Mesodermal cell (in vitro differentiated cells): ENCODE data around the gene COL18A1.

Experiments used
- H3K27ac ChIP-seq: 2 replicates; pipeline ENCODE4 v1.7.0; 2013; ENCODE audit warnings: mild to moderate bottlenecking, low read depth, low read length, moderate library complexity; ENCODE audit not compliant: severe bottlenecking
- H3K36me3 ChIP-seq: 2 replicates; pipeline ENCODE4 v1.7.1; 2013; ENCODE audit warnings: mild to moderate bottlenecking, low read length, moderate library complexity; ENCODE audit not compliant: control insufficient read depth, insufficient read depth
- H3K4me1 ChIP-seq: one replicate; pipeline ENCODE4 v1.7.1; 2013; ENCODE audit warnings: mild to moderate bottlenecking, low read length; ENCODE audit not compliant: insufficient read depth, control insufficient read depth, poor library complexity, severe bottlenecking
- H3K4me3 ChIP-seq: 2 replicates; pipeline ENCODE4 v1.7.0; 2013; ENCODE audit warnings: low read length, control low read depth, mild to moderate bottlenecking; ENCODE audit not compliant: insufficient read depth, poor library complexity, severe bottlenecking; ENCODE audit errors: extremely low read depth
- H3K9me3 ChIP-seq: 2 replicates; pipeline ENCODE4 v1.7.1; 2013; ENCODE audit warnings: mild to moderate bottlenecking, low read length, moderate library complexity; ENCODE audit not compliant: control insufficient read depth
- WGBS, 2 experiments: methylation state at CpG; one replicate each; pipeline ENCODE4 v1.1.5; 2013; ENCODE audit warnings: missing lambda C conversion rate in 2 of 2; ENCODE audit not compliant: insufficient coverage in 2 of 2; 5-methylcytosine and 5-hydroxymethylcytosine counted together

COL18A1 gene

GRCh38 chr21:45562965-45563364 is 158.0 kb downstream of the COL18A1 start:
- 83 to 91% methylated on average over 3 of the region's 6 CpGs for WGBS, 2 experiments
- H3K4me1 ChIP-seq: no peaks in the 10 kb centered on the region
- H3K4me3 ChIP-seq: no peak overlapping the region
- H3K36me3 ChIP-seq: no peaks in the 10 kb centered on the region
- H3K27ac ChIP-seq: no peak overlapping the region
- H3K9me3 ChIP-seq: peaks cover 3% of the 10 kb centered on the region
